LNCaP clone FGC (cell line): ENCODE measurements around the gene RASSF6.

Source experiments
- DNase-seq: peaks from one replicate; pipeline ENCODE4 v3.0.0-alpha.2; 2011; ENCODE audit warnings: low read depth
- H3K4me3 ChIP-seq: 2 replicates; pipeline ENCODE4 v1.5.1; 2011; ENCODE audit warnings: mild to moderate bottlenecking, low read depth, low read length, control low read depth
- CTCF ChIP-seq: IDR thresholded peaks from 2 replicates; pipeline ENCODE4 v1.5.1; 2012; ENCODE audit warnings: mild to moderate bottlenecking; ENCODE audit not compliant: control insufficient read depth, insufficient read depth; ENCODE audit errors: extremely low read depth

RASSF6 gene

GRCh38 chr4:73662709-73663546, 42.7 kb upstream of the RASSF6 start:
- peak; percentile 61 for TF ChIP-seq CTCF
- no peak for DNase-seq
- H3K4me3 ChIP-seq = no peak overlapping the region

GRCh38 chr4:73661646-73662119, 41.4 kb upstream of the RASSF6 start:
- DNase-seq = no peak
- no peak for TF ChIP-seq CTCF
- no peak overlapping the region for H3K4me3 ChIP-seq

- DNase-seq = no peak
- TF ChIP-seq CTCF = no peak
- H3K4me3 ChIP-seq = no peak overlapping the region
Measured at GRCh38 chr4:73660808-73661207, 40.6 kb upstream of the RASSF6 start.

GRCh38 chr4:73653695-73654106, 33.5 kb upstream of the RASSF6 start:
- peak; percentile 50 for TF ChIP-seq CTCF

GRCh38 chr4:73650250-73650649, 30.0 kb upstream of the RASSF6 start:
- TF ChIP-seq CTCF = no peak
- no peak overlapping the region for H3K4me3 ChIP-seq
- no peak for DNase-seq

More at GRCh38 chr4:73653695-73654106, 33.5 kb upstream of the RASSF6 start:
- H3K4me3 ChIP-seq = no peak overlapping the region
- peak; percentile 88 for DNase-seq

GRCh38 chr4:73648478-73648877, 28.2 kb upstream of the RASSF6 start:
- H3K4me3 ChIP-seq = no peak overlapping the region
- DNase-seq = no peak
- TF ChIP-seq CTCF = no peak
